Measurements from ENCODE around the gene PHYHD1. TPM values are rescaled to one million over a fixed set of nuclear protein-coding genes. Genes with fewer than 3 reads are reported as not detected.

Gene PHYHD1
- total RNA-seq, 1 experiment from 2014 or later: not detected

DNA sequence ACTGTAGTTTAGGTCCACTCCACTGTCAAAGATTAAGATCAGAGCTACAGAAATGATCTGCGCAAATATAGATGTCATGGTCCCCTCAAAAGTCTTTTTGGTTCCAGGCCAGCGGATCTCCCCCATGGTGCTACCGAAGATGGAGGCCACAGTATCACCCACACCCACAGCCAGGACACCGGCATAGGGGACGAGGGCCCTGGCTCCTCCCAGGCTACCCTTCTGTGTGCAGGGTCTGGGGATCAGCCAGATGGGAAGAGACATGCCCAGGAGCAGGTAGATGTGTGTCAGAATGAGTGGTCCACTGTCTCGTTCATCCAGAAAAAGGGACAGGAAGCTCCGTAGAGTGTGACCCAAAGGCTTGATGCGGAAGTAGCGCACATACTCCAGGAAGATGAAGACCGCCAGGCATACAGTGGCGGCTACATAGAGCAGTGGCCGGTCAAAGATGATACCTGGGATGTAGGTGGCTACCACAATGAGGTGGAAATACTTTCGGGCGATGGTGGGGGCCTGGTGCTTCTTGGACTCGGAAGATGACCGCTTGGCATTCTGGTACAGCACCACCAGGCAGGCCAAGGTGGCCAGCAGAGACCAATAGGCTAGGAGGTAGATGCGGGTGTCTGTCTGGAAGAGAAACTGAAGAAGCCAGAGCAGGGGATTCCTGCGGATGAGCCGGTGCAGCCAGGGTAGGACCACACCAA is 25.2 kb downstream of the PHYHD1 start:
- intact Hi-C loops (cut with micrococcal nuclease; ENCODE audit: unreplicated experiment) (no loop called here), in situ Hi-C loops (cut with HindIII; ENCODE audit: low pct_unique_long_range_greater_than_20kb, low sequenced_read_pairs) (no loop called here)
- no TSS peak for BruUV-seq (replicated peaks)
- Histone ChIP-seq H3K4me3 (ENCODE audit: low read depth in 2 of 2, low read length in 2 of 2) (peak overlapping the region in 1 of 2 experiments; percentile 87; a peak in 3 of 4 replicates), H3K9me3 (ENCODE audit: control insufficient read depth, insufficient read depth, low read depth, low read length) (no peaks in the 10 kb centered on the region), H3K36me3 (ENCODE audit: control insufficient read depth, insufficient read depth, low read length) (no peaks in the 10 kb centered on the region), H3K27ac (ENCODE audit: low read length) (no peak overlapping the region), H3K4me1 (ENCODE audit: control insufficient read depth, insufficient read depth, low read length) (peaks cover 3% of the 10 kb centered on the region), H3K27me3 (ENCODE audit: control insufficient read depth, insufficient read depth, low read length) (no peaks in the 10 kb centered on the region)
- CTCF ChIA-PET: no interaction called here
- POLR2A ChIA-PET: no interaction called here
- TF ChIP-seq, protein P1, sequence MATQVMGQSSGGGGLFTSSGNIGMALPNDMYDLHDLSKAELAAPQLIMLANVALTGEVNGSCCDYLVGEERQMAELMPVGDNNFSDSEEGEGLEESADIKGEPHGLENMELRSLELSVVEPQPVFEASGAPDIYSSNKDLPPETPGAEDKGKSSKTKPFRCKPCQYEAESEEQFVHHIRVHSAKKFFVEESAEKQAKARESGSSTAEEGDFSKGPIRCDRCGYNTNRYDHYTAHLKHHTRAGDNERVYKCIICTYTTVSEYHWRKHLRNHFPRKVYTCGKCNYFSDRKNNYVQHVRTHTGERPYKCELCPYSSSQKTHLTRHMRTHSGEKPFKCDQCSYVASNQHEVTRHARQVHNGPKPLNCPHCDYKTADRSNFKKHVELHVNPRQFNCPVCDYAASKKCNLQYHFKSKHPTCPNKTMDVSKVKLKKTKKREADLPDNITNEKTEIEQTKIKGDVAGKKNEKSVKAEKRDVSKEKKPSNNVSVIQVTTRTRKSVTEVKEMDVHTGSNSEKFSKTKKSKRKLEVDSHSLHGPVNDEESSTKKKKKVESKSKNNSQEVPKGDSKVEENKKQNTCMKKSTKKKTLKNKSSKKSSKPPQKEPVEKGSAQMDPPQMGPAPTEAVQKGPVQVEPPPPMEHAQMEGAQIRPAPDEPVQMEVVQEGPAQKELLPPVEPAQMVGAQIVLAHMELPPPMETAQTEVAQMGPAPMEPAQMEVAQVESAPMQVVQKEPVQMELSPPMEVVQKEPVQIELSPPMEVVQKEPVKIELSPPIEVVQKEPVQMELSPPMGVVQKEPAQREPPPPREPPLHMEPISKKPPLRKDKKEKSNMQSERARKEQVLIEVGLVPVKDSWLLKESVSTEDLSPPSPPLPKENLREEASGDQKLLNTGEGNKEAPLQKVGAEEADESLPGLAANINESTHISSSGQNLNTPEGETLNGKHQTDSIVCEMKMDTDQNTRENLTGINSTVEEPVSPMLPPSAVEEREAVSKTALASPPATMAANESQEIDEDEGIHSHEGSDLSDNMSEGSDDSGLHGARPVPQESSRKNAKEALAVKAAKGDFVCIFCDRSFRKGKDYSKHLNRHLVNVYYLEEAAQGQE (IDR thresholded peaks at IDR 0.05; ENCODE audit: insufficient read depth in 1 of 2, low read depth in 2 of 2, low read length in 1 of 2): no peak
- TF ChIP-seq, protein P2, sequence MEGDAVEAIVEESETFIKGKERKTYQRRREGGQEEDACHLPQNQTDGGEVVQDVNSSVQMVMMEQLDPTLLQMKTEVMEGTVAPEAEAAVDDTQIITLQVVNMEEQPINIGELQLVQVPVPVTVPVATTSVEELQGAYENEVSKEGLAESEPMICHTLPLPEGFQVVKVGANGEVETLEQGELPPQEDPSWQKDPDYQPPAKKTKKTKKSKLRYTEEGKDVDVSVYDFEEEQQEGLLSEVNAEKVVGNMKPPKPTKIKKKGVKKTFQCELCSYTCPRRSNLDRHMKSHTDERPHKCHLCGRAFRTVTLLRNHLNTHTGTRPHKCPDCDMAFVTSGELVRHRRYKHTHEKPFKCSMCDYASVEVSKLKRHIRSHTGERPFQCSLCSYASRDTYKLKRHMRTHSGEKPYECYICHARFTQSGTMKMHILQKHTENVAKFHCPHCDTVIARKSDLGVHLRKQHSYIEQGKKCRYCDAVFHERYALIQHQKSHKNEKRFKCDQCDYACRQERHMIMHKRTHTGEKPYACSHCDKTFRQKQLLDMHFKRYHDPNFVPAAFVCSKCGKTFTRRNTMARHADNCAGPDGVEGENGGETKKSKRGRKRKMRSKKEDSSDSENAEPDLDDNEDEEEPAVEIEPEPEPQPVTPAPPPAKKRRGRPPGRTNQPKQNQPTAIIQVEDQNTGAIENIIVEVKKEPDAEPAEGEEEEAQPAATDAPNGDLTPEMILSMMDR (IDR thresholded peaks at IDR 0.05): no peak
- DNase-seq (ENCODE audit: low read depth, low spot score): no peak
- no peak for ATAC-seq

DNA sequence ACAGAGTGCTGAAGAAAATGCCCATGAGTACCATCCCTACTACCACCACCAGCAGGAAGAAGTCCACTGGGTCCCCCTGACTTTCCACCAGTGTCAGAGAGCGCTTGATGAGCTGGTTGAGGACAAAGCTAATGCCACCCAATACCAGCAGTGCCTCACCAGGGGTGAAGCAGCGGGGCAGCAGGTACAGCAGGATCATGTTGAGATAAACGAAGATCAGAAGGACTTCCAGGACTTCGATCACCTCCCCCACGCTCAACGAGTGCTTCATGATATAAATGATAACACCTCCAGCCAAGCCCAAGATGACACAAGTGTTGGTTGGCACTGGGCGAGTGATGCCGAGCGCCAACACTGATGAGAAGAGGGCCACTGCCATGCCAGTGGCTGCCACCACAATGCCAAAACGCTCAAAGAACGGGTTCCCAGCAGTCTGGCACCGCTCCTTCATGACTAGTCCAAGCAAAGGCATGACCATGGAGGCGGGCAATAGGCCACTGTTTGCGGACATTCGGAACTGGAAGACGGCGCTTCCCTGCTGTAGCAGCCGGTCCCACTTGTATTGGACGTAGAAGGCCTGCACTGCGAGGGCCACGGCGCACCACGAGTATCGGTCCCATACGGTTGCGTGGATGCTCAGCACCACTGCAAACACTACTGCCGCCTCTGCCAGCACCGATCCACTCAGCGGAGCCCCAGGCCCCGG is 25.9 kb downstream of the PHYHD1 start:
- DNase-seq (ENCODE audit: low read depth, low spot score) (no peak), ATAC-seq (peak; percentile 61)
- POLR2A ChIA-PET: no interaction called here
- TF ChIP-seq, protein P1 (IDR thresholded peaks at IDR 0.05; ENCODE audit: insufficient read depth in 1 of 2, low read depth in 2 of 2, low read length in 1 of 2): no peak
- TF ChIP-seq SIN3A (IDR thresholded peaks at IDR 0.05; ENCODE audit: borderline replicate concordance, insufficient read depth, low read depth, low read length): no peak
- TF ChIP-seq TCF7L2 (IDR thresholded peaks at IDR 0.05; ENCODE audit: low read depth, low read length): no peak
- TF ChIP-seq, protein P2 (IDR thresholded peaks at IDR 0.05): no peak
- TF ChIP-seq POLR2AphosphoS5 (IDR thresholded peaks at IDR 0.05; ENCODE audit: low read depth, low read length): no peak
- intact Hi-C loops (cut with micrococcal nuclease; ENCODE audit: unreplicated experiment) (no loop called here), in situ Hi-C loops (cut with HindIII; ENCODE audit: low pct_unique_long_range_greater_than_20kb, low sequenced_read_pairs) (no loop called here)
- CTCF ChIA-PET: no interaction called here
- peak overlapping the region; percentile 82 for H3K27ac ChIP-seq (ENCODE audit: low read length)
- H3K4me1 ChIP-seq (ENCODE audit: control insufficient read depth, insufficient read depth, low read length): peaks cover 3% of the 10 kb centered on the region
- TSS peak; percentile 91 for BruUV-seq (replicated peaks)
- H3K4me3 ChIP-seq (ENCODE audit: low read depth in 2 of 2, low read length in 2 of 2): peak overlapping the region; percentile 87 to 91
- no peaks in the 10 kb centered on the region for H3K9me3 ChIP-seq (ENCODE audit: control insufficient read depth, insufficient read depth, low read depth, low read length)
- H3K27me3 ChIP-seq (ENCODE audit: control insufficient read depth, insufficient read depth, low read length): no peaks in the 10 kb centered on the region
- no peaks in the 10 kb centered on the region for H3K36me3 ChIP-seq (ENCODE audit: control insufficient read depth, insufficient read depth, low read length)
